Superior temporal gyrus (tissue), 1 donor: ENCODE measurements around the gene FAM89B.
A peak's percentile ranks its signal among the peaks of the same experiment; 100 is the strongest.

ENCODE experiments used
- DNase-seq: peaks from one replicate; pipeline ENCODE4 v3.0.0-alpha.2; 2016; ENCODE audit errors: extremely low spot score

FAM89B gene

GRCh38 chr11:65588199-65589054 lies 16.1 kb downstream of the FAM89B start:
- peak; percentile 18 for DNase-seq

DNA sequence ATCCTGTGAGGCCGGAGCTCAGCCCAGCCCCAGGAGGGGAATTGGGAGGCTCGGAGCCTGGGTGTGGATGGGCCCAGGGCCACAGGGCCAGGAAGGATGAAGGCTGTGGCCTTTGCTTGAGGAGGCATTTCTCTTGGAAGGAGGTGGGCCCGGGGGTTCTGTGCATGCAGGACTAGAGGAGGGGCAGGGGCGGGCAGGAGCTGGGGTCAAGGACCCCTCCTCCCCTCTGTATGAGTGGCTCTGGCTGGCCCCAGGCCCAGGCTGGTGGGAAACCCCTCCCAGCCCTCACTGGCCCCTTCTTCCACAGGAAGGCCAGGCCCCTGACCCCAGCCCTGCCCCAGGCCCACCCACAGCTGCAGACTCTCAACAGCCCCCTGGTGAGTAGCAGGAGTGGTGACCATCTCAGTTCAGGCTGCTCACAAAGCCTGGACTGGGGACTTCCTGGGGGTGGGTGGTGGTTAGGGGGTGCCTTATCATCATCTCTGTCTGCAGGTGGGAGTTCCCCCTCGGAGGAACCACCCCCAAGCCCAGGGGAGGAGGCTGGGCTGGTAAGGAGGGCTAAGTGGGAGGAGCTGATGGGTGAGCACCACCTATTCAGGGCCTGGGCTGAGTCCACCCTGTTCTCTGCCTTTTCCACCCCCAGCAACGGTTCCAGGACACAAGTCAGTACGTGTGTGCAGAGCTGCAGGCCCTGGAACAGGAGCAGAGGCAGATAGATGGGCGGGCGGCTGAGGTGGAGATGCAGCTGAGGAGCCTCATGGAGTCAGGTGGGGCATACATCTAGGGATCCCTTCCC lies 17.3 kb downstream of the FAM89B start:
- no peak for DNase-seq

- DNase-seq, result no peak
Observed at GRCh38 chr11:65590240-65590738, 18.0 kb downstream of the FAM89B start.

GRCh38 chr11:65591939-65592857 lies 19.9 kb downstream of the FAM89B start:
- DNase-seq, result no peak

- no peak for DNase-seq
Observed at GRCh38 chr11:65592858-65593517, 20.6 kb downstream of the FAM89B start.

- peak; percentile 86 for DNase-seq
Observed at GRCh38 chr11:65593518-65594414, 21.4 kb downstream of the FAM89B start.

DNA sequence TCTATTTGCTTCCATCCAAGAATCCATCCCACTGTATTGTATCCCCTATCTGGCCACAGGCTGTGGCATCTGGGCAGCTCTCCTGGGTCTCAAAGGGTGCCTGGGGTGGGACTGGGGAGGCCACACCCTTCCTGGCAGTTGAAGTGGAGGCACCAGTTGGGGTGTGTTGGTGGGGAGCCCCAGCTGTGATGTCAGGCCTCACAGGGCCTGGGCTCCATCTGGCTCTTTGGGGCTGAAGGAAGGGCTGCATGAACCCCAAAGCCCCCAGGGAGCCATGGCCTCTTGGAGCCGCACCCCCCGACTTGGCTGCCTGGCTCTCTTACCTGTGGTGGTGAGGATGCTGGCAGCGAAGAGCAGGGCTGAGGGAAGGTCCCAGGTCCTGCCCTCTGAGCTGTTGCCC lies 22.8 kb downstream of the FAM89B start:
- no peak for DNase-seq

DNA sequence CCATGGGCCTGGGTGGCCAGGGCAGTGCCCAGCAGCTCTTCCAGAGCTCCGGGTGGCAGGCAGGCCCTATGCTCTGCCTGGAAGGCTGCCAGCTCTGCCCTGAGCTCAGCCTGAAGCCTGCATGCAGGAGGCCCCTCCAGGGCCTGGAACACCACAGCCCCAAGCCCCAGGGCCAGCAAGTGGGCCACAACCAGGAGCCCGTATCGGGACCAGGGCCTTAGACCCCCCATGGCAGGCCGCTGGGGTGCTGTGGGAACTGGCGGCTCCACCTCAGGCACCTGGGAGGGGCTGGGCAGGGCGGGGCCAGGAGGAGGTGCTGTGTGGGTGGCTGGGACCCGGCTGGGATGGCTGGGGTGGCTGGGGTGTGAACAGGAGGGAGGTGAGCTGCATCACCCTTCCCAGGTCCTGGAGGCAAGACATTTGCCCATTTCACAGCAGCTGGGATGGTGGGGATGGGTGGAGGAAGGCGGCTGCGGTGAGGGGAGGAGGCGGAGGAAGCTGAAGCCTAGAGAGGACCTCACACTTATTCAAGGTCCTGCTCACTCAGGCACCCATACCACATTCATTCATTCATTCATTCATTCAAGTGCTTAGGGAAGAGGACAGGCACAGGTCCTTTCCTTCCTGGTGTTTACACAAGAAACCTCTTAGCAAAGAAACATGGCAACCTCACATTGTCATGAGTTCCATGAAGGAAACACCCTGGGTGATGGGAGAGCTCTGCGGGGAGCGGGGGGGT lies 23.4 kb downstream of the FAM89B start, which contains the start of gene KCNK7:
KCNK7 (minus strand) TSS at position 258 of the 739 bp plus-strand sequence; CDS start at position 230, 28 bp downstream.
- no peak for DNase-seq

GRCh38 chr11:65596520-65596919 lies 24.2 kb downstream of the FAM89B start:
- no peak for DNase-seq

DNA sequence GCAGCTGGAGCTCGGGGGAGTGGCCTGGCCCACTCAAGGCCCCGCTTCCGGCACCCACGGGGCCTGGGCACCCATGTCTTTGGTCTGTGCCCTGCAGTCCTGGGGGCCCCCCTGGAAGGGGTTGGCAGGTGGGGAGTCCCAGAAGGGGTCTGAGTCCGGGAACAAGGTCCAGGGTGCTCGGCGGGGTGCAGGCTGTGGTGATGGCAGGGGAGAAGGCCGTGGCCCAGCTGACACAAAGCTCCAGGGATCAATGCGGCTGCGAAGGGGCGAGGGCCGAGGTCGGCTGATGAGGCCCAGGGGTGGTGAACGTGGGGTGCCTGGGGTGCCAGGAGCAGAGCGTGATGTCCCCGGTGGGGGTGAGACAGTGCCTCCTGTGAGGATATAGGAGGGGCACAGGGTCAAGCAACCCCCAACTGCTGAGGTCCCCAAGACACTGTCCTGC lies 25.9 kb downstream of the FAM89B start:
- no peak for DNase-seq

DNA sequence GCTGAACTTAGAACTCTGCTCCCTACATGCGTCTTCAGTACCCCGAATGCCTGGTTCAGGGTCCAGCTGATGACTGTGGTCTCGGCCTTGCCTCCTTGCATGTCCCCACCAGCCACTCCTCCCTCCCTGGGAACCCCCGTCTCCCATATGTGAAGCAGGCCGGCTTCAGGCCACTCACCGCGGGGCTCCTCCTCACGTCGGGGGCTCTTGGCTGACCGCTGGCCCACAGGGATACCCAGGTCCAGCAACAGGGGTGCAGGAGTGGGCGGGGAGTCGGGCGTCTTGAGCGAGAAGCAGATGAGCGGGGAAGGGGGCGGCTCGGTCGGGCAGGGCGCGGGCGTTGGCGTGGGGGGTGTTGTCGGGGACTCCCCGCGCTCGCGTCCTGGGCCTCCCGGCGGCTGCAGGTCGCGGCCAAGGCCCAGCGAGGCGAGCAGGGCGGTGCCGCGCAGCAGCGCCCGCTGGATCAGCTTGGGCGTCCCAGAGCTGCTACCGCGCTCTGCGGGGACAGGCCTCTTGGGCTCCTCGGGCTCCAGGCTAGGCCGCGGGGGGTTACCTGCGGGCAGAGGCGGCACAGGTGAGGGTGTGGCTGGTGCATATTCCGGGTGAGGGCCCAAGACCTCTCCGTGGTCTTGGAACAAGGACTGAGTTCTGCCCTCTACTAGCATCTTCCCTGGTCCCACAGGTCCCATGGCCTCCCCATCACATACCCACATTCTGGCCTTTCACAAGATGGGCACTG lies 27.0 kb downstream of the FAM89B start:
- DNase-seq, result no peak

- no peak for DNase-seq
Observed at GRCh38 chr11:65599955-65600246, 27.6 kb downstream of the FAM89B start.

- no peak for DNase-seq
Observed at GRCh38 chr11:65604258-65604657, 31.9 kb downstream of the FAM89B start.

- DNase-seq, result peak; percentile 93
Observed at GRCh38 chr11:65606876-65607613, 34.7 kb downstream of the FAM89B start.

GRCh38 chr11:65607614-65608426 lies 35.5 kb downstream of the FAM89B start:
- DNase-seq, result no peak

DNA sequence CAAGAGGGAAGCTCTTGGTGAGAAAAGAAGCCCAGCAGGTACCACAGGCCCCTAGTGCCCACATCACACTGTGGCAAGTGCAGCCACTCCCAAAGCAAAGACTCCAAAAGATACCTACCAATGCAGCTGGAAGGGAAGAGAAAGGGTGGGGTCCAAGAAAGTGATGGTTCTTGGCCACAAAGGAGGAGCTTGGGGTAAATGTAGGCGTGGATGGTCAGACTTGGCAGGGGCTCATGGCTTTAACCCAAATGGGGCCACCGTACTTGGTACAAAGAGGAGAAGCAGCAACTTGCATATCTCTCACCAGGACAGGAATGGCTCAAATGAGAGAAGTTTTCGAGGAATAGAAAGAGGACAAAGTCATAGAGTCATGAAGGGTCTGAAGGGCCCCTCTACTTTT lies 36.9 kb downstream of the FAM89B start:
- no peak for DNase-seq

- DNase-seq, result no peak
Observed at GRCh38 chr11:65609665-65610064, 37.3 kb downstream of the FAM89B start.
